GM19240 (cell line): ENCODE results near the gene FAM53A.

Source experiments
- DNase-seq: peaks from one replicate; pipeline ENCODE4 v3.0.0; 2011; ENCODE audit warnings: low spot score; ENCODE audit not compliant: insufficient read length

FAM53A gene

GRCh38 chr4:1623821-1624518 lies 60.1 kb downstream of the FAM53A start:
- no peak for DNase-seq

GRCh38 chr4:1623400-1623799 lies 60.7 kb downstream of the FAM53A start:
- no peak for DNase-seq

GRCh38 chr4:1622956-1623355 lies 61.2 kb downstream of the FAM53A start:
- no peak for DNase-seq

GRCh38 chr4:1622238-1622637 lies 61.9 kb downstream of the FAM53A start:
- no peak for DNase-seq

- no peak for DNase-seq
Observed at GRCh38 chr4:1621526-1621925, 62.6 kb downstream of the FAM53A start.

- no peak for DNase-seq
Observed at GRCh38 chr4:1619151-1619672, 64.9 kb downstream of the FAM53A start.

- DNase-seq, result no peak
Observed at GRCh38 chr4:1618438-1618837, 65.7 kb downstream of the FAM53A start.

GRCh38 chr4:1616557-1616930 lies 67.6 kb downstream of the FAM53A start:
- no peak for DNase-seq

- DNase-seq, result no peak
Observed at GRCh38 chr4:1615786-1616556, 68.1 kb downstream of the FAM53A start.

GRCh38 chr4:1614854-1615595 lies 69.1 kb downstream of the FAM53A start:
- DNase-seq, result no peak

GRCh38 chr4:1614502-1614853 lies 69.6 kb downstream of the FAM53A start:
- DNase-seq, result no peak

GRCh38 chr4:1614049-1614448 lies 70.1 kb downstream of the FAM53A start:
- DNase-seq, result no peak

GRCh38 chr4:1613099-1613495 lies 71.0 kb downstream of the FAM53A start:
- no peak for DNase-seq

GRCh38 chr4:1612278-1613098 lies 71.6 kb downstream of the FAM53A start:
- DNase-seq, result no peak

GRCh38 chr4:1611501-1611870 lies 72.6 kb downstream of the FAM53A start:
- DNase-seq, result no peak

- no peak for DNase-seq
Observed at GRCh38 chr4:1610791-1611500, 73.2 kb downstream of the FAM53A start.

- DNase-seq, result no peak
Observed at GRCh38 chr4:1609901-1610790, 74.0 kb downstream of the FAM53A start.

- DNase-seq, result no peak
Observed at GRCh38 chr4:1608821-1609500, 75.2 kb downstream of the FAM53A start.

GRCh38 chr4:1608196-1608820 lies 75.8 kb downstream of the FAM53A start:
- no peak for DNase-seq
